ENCODE results near the gene TLDC2. TPM values are rescaled to one million over a fixed set of nuclear protein-coding genes. Genes with fewer than 3 reads are reported as not detected.

TLDC2 gene
- total RNA-seq, 1 experiment from 2014 or later: 0.32 TPM

DNA sequence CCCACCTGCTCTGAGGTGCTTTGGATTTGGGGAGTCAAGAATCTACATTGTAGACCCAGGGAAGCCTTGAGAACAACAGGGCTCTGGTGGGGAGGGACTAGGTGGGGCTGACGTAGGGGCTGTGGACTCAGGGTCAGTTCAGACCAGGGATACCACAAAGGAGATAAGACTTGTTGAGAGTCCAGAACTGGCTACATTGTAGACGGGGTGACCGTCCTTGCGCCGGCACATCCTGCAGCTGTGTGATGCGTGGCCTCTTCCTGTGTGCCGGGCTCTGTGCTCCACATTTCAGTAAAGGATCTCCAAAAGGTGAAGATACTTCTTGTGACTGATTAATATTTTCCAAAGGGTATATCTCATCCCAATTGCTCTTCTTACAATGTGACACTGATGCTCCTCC lies 9.8 kb upstream of the TLDC2 start (continued):
- TF ChIP-seq, protein P1, sequence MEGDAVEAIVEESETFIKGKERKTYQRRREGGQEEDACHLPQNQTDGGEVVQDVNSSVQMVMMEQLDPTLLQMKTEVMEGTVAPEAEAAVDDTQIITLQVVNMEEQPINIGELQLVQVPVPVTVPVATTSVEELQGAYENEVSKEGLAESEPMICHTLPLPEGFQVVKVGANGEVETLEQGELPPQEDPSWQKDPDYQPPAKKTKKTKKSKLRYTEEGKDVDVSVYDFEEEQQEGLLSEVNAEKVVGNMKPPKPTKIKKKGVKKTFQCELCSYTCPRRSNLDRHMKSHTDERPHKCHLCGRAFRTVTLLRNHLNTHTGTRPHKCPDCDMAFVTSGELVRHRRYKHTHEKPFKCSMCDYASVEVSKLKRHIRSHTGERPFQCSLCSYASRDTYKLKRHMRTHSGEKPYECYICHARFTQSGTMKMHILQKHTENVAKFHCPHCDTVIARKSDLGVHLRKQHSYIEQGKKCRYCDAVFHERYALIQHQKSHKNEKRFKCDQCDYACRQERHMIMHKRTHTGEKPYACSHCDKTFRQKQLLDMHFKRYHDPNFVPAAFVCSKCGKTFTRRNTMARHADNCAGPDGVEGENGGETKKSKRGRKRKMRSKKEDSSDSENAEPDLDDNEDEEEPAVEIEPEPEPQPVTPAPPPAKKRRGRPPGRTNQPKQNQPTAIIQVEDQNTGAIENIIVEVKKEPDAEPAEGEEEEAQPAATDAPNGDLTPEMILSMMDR (IDR thresholded peaks at IDR 0.05 in 2 of 3, conservative IDR thresholded peaks at IDR 0.05 in 1 of 3; ENCODE audit: borderline replicate concordance in 1 of 3, insufficient read depth in 1 of 3, low read depth in 2 of 3, low read length in 2 of 3): no peak
- TF ChIP-seq ZFX (IDR thresholded peaks at IDR 0.05) (no peak), JUND (IDR thresholded peaks at IDR 0.05) (no peak), ZNF274 (IDR thresholded peaks at IDR 0.05; ENCODE audit: low read depth, low read length) (no peak), ELF1 (IDR thresholded peaks at IDR 0.05; ENCODE audit: borderline replicate concordance, low read depth) (no peak), RAD21 (IDR thresholded peaks at IDR 0.05; ENCODE audit: low read depth) (no peak)

DNA sequence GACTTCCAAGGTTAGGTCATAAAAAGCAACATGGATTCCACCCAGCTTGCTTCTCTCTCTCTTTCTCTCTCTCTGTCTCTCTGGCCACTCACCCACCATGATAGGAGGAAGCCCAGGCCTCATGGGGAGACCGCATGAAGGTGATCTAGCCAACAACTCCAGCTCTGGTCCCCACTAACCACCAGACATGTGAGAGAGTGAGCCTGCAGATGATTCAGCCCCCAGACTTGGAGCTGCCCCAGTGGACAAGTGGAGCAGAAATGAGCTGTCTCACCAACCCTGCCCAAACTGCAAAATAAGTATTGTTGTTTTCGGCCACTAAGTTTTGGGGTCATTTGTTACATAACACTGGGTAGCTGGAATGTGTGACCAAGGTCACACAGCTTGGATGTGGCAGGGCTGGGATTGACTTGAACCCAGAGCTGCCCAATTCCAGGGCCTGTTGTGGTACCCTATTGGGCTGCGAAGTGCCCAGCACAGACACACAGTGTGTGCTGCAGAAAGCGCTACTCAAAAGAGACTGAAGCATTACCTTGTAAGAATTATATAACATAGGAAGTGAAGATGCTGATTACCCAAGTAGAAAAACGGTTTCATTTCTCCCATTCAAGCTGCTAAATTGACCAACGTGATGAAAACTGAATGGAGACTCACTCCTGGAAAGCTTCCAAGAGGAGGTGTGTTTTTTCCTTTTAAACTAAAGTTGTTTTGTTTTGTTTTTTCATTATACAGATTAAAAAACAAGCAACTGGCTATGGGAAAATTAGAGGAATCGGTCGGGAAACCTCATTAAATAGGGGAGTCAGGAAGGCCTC lies 9.1 kb upstream of the TLDC2 start:
- no peaks in the 10 kb centered on the region for H3K9me3 ChIP-seq (ENCODE audit: control insufficient read depth in 1 of 2, insufficient read depth in 1 of 2, low read depth in 1 of 2, low read length in 2 of 2)
- BruUV-seq (replicated peaks): no TSS peak
- no peak overlapping the region for H2AFZ ChIP-seq (ENCODE audit: low read depth, low read length, poor library complexity, severe bottlenecking)

More for the DNA sequence above, 9.1 kb upstream of the TLDC2 start:
- CTCF ChIA-PET: no interaction called here
- no peaks in the 10 kb centered on the region for H3K9me2 ChIP-seq (ENCODE audit: insufficient read depth)
- H3K9ac ChIP-seq (ENCODE audit: low read length): no peak overlapping the region
- H3K4me1 ChIP-seq (ENCODE audit: control insufficient read depth in 1 of 2, insufficient read depth in 2 of 2, low read length in 2 of 2): peaks cover 10 to 23% of the 10 kb centered on the region in 2 experiments
- TF ChIP-seq TCF7L2 (IDR thresholded peaks at IDR 0.05; ENCODE audit: borderline replicate concordance, extremely low read depth, insufficient read depth, insufficient read length): no peak
- TF ChIP-seq POLR2A (IDR thresholded peaks at IDR 0.05; ENCODE audit: borderline replicate concordance, extremely low read depth, insufficient read depth, insufficient read length): no peak
- no peak for TF ChIP-seq RAD21 (IDR thresholded peaks at IDR 0.05; ENCODE audit: low read depth)
- H3K4me3 ChIP-seq (replicated peaks in 1 of 2; ENCODE audit: low read depth in 1 of 2, low read length in 2 of 2): no peak overlapping the region
- H3K27ac ChIP-seq (ENCODE audit: low read depth, low read length): no peak overlapping the region
- no peak for DNase-seq (ENCODE audit: low read depth, low spot score)
- no peak for ATAC-seq
- no peaks in the 10 kb centered on the region for H3K27me3 ChIP-seq (ENCODE audit: insufficient read depth, low read length)
- RAD21 ChIA-PET (ENCODE audit: low non-redundant PET in 1 of 2, low total read pairs in 2 of 2, uncharacterized antibody in 2 of 2, unreplicated experiment in 2 of 2): interaction anchor here in 1 of 2 experiments (0.7 kb wide), 1 partner anchor 9 kb away, joined by 5 read pairs; the partner anchor contains the start of gene TLDC2
- peaks cover 1% of the 10 kb centered on the region; the same call in 1 of the 2 replicates for H3K79me2 ChIP-seq (ENCODE audit: insufficient read depth, low read length)
- intact Hi-C loops (cut with micrococcal nuclease): no loop called here
- no peaks in the 10 kb centered on the region for H3K36me3 ChIP-seq (ENCODE audit: control insufficient read depth in 1 of 2, insufficient read depth in 2 of 2, low read length in 2 of 2)
- no peaks in the 10 kb centered on the region for H4K20me1 ChIP-seq (ENCODE audit: insufficient read depth)
- no peak overlapping the region for H3K4me2 ChIP-seq (ENCODE audit: low read length)
- POLR2A ChIA-PET: interaction anchor here (0.6 kb wide), 1 partner anchor 8 kb away, joined by 3 read pairs; no protein-coding TSS in a partner anchor
